HG02759 (cell line): ENCODE data around the gene GUK1.
"Not testable (repeated sequence)": the region's sequence is repeated elsewhere in the genome, so short reads cannot be mapped to it uniquely, and the experiment has no call there.

ENCODE experiments used
- ATAC-seq: cut with Tn5 transposase; IDR thresholded peaks from one replicate; pipeline ENCODE4 v1.9.1; 2021; ENCODE audit warnings: mild to moderate bottlenecking, moderate library complexity; ENCODE audit not compliant: unreplicated experiment

Gene GUK1

GRCh38 chr1:228104526-228105269, 35.4 kb upstream of the GUK1 start:
- no peak for ATAC-seq

GRCh38 chr1:228105270-228105995, 34.6 kb upstream of the GUK1 start:
- no peak for ATAC-seq

- no peak for ATAC-seq
Observed at GRCh38 chr1:228105996-228106799, 33.9 kb upstream of the GUK1 start.

- ATAC-seq: no peak
Observed at GRCh38 chr1:228106800-228107054, 33.4 kb upstream of the GUK1 start.

- ATAC-seq: no peak
Observed at GRCh38 chr1:228107636-228108035, 32.4 kb upstream of the GUK1 start.

- ATAC-seq: no peak
Observed at GRCh38 chr1:228108055-228108690, 31.9 kb upstream of the GUK1 start.

- ATAC-seq: no peak
Observed at GRCh38 chr1:228108742-228109072, 31.4 kb upstream of the GUK1 start.

GRCh38 chr1:228109073-228109961, 30.8 kb upstream of the GUK1 start, which contains the start of gene MRPL55:
Gene MRPL55, minus strand, starts transcription at chr1:228109299. Its CDS starts 1,039 bp downstream, at chr1:228108260.
- peak; percentile 92 for ATAC-seq

GRCh38 chr1:228109962-228110488, 30.1 kb upstream of the GUK1 start:
- ATAC-seq: no peak

GRCh38 chr1:228110556-228110955, 29.5 kb upstream of the GUK1 start:
- ATAC-seq: no peak

- not testable (repeated sequence) for ATAC-seq
Observed at GRCh38 chr1:228111315-228111714, 28.8 kb upstream of the GUK1 start.

GRCh38 chr1:228112167-228112566, 27.9 kb upstream of the GUK1 start:
- ATAC-seq: no peak

- ATAC-seq: no peak
Observed at GRCh38 chr1:228112617-228113016, 27.5 kb upstream of the GUK1 start.

GRCh38 chr1:228114827-228115226, 25.3 kb upstream of the GUK1 start:
- no peak for ATAC-seq

GRCh38 chr1:228117335-228117734, 22.7 kb upstream of the GUK1 start:
- no peak for ATAC-seq

- ATAC-seq: no peak
Observed at GRCh38 chr1:228118040-228118439, 22.0 kb upstream of the GUK1 start.

- no peak for ATAC-seq
Observed at GRCh38 chr1:228120351-228120750, 19.7 kb upstream of the GUK1 start.

GRCh38 chr1:228120857-228121489, 19.1 kb upstream of the GUK1 start:
- no peak for ATAC-seq

- ATAC-seq: no peak
Observed at GRCh38 chr1:228122921-228123441, 17.1 kb upstream of the GUK1 start.
